Measurements from ENCODE around the gene PSMA6. TPM values are rescaled to one million over a fixed set of nuclear protein-coding genes. Genes with fewer than 3 reads are reported as not detected.

Gene PSMA6
- total and polyA plus RNA-seq, 2 of the 13 experiments (the other 11 are each of a cell fraction or from before 2014, with no cell fraction given), result 525 to 1,109 TPM

DNA sequence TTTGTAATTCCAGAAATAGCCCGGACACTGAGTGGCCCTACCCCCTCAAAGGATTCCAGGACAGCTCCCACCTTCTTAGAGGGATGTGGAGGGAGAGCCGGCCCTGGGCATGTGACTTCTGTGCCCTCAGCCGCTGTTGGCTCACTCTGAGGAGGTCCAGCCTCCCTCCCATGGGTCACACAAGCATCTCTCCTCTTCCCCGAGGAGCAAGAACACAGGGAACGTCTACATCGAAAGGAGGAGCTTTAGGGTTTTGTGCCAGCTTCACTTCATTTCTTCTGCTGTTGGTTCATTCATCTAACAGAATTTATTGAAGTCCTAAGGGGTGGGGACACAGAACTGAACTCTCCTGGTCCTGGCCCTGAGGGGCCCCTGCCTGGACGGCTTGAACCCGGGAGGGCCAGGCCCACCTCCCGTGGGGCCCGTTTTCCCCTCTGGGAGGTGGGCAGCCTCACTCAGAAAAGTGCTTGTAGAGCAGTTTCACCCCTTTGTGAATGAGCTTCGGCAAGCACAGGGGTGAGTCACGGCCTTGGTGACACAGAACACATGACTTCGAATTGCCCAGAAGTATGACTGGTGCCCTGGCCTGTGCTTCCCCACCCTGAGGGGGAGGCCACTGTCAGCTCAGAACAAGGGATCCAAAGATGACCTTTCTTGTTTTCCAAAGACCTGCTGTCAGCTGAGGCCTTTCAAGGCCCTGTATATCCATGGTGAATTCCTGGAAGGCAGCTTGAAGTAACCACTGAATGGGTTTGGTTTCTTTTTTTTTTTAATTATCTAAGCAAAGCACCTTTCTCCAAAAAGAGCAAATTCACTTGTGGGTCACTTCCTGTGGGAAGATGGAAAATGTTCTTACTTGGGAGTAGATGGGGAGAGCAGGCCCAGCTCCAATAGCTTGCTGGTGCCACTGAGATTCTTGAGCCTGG, 73.2 kb downstream of the PSMA6 start (continued):
- TF ChIP-seq PAX8 (CRISPR knock-in tag; IDR thresholded peaks at IDR 0.05; ENCODE audit: borderline replicate concordance) (no peak; the same call in 1 of the 2 replicates), ZNF562 (CRISPR knock-in tag; IDR thresholded peaks at IDR 0.05; ENCODE audit: borderline replicate concordance) (no peak), RFX3 (CRISPR knock-in tag; IDR thresholded peaks at IDR 0.05) (no peak), ZNF326 (CRISPR knock-in tag; IDR thresholded peaks at IDR 0.05; ENCODE audit: borderline replicate concordance) (no peak), ZNF746 (CRISPR knock-in tag; IDR thresholded peaks at IDR 0.05) (peak; percentile 85), SYNCRIP (IDR thresholded peaks at IDR 0.05; ENCODE audit: insufficient read depth, low read depth, low read length) (no peak), ZNF841 (CRISPR knock-in tag; IDR thresholded peaks at IDR 0.05; ENCODE audit: borderline replicate concordance) (no peak), ZNF264 (CRISPR knock-in tag; IDR thresholded peaks at IDR 0.05) (peak; percentile 65), ZNF3 (CRISPR knock-in tag; IDR thresholded peaks at IDR 0.05) (no peak), ZBTB38 (CRISPR knock-in tag; IDR thresholded peaks at IDR 0.05) (peak; percentile 89), RFXANK (CRISPR knock-in tag; IDR thresholded peaks at IDR 0.05) (no peak)
- TF ChIP-seq, protein P1, sequence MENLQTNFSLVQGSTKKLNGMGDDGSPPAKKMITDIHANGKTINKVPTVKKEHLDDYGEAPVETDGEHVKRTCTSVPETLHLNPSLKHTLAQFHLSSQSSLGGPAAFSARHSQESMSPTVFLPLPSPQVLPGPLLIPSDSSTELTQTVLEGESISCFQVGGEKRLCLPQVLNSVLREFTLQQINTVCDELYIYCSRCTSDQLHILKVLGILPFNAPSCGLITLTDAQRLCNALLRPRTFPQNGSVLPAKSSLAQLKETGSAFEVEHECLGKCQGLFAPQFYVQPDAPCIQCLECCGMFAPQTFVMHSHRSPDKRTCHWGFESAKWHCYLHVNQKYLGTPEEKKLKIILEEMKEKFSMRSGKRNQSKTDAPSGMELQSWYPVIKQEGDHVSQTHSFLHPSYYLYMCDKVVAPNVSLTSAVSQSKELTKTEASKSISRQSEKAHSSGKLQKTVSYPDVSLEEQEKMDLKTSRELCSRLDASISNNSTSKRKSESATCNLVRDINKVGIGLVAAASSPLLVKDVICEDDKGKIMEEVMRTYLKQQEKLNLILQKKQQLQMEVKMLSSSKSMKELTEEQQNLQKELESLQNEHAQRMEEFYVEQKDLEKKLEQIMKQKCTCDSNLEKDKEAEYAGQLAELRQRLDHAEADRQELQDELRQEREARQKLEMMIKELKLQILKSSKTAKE (CRISPR knock-in tag; IDR thresholded peaks at IDR 0.05; ENCODE audit: borderline replicate concordance), result no peak
- TF ChIP-seq, protein P2, sequence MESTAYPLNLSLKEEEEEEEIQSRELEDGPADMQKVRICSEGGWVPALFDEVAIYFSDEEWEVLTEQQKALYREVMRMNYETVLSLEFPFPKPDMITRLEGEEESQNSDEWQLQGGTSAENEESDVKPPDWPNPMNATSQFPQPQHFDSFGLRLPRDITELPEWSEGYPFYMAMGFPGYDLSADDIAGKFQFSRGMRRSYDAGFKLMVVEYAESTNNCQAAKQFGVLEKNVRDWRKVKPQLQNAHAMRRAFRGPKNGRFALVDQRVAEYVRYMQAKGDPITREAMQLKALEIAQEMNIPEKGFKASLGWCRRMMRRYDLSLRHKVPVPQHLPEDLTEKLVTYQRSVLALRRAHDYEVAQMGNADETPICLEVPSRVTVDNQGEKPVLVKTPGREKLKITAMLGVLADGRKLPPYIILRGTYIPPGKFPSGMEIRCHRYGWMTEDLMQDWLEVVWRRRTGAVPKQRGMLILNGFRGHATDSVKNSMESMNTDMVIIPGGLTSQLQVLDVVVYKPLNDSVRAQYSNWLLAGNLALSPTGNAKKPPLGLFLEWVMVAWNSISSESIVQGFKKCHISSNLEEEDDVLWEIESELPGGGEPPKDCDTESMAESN (CRISPR knock-in tag; conservative IDR thresholded peaks at IDR 0.05), result peak; percentile 88
- TF ChIP-seq, protein P3, sequence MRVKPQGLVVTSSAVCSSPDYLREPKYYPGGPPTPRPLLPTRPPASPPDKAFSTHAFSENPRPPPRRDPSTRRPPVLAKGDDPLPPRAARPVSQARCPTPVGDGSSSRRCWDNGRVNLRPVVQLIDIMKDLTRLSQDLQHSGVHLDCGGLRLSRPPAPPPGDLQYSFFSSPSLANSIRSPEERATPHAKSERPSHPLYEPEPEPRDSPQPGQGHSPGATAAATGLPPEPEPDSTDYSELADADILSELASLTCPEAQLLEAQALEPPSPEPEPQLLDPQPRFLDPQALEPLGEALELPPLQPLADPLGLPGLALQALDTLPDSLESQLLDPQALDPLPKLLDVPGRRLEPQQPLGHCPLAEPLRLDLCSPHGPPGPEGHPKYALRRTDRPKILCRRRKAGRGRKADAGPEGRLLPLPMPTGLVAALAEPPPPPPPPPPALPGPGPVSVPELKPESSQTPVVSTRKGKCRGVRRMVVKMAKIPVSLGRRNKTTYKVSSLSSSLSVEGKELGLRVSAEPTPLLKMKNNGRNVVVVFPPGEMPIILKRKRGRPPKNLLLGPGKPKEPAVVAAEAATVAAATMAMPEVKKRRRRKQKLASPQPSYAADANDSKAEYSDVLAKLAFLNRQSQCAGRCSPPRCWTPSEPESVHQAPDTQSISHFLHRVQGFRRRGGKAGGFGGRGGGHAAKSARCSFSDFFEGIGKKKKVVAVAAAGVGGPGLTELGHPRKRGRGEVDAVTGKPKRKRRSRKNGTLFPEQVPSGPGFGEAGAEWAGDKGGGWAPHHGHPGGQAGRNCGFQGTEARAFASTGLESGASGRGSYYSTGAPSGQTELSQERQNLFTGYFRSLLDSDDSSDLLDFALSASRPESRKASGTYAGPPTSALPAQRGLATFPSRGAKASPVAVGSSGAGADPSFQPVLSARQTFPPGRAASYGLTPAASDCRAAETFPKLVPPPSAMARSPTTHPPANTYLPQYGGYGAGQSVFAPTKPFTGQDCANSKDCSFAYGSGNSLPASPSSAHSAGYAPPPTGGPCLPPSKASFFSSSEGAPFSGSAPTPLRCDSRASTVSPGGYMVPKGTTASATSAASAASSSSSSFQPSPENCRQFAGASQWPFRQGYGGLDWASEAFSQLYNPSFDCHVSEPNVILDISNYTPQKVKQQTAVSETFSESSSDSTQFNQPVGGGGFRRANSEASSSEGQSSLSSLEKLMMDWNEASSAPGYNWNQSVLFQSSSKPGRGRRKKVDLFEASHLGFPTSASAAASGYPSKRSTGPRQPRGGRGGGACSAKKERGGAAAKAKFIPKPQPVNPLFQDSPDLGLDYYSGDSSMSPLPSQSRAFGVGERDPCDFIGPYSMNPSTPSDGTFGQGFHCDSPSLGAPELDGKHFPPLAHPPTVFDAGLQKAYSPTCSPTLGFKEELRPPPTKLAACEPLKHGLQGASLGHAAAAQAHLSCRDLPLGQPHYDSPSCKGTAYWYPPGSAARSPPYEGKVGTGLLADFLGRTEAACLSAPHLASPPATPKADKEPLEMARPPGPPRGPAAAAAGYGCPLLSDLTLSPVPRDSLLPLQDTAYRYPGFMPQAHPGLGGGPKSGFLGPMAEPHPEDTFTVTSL (CRISPR knock-in tag; IDR thresholded peaks at IDR 0.05; ENCODE audit: borderline replicate concordance), result peak; percentile 87; the same call in 1 of the 2 replicates
- TF ChIP-seq, protein P4, sequence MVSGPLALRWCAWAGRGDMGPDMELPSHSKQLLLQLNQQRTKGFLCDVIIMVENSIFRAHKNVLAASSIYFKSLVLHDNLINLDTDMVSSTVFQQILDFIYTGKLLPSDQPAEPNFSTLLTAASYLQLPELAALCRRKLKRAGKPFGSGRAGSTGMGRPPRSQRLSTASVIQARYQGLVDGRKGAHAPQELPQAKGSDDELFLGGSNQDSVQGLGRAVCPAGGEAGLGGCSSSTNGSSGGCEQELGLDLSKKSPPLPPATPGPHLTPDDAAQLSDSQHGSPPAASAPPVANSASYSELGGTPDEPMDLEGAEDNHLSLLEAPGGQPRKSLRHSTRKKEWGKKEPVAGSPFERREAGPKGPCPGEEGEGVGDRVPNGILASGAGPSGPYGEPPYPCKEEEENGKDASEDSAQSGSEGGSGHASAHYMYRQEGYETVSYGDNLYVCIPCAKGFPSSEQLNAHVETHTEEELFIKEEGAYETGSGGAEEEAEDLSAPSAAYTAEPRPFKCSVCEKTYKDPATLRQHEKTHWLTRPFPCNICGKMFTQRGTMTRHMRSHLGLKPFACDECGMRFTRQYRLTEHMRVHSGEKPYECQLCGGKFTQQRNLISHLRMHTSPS (CRISPR knock-in tag; IDR thresholded peaks at IDR 0.05; ENCODE audit: low read depth), result peak; percentile 94
